ENCODE data around the gene ZFAND2B.

The ZFAND2B gene

GRCh38 chr2:219228041-219228910, 21.7 kb downstream of the ZFAND2B start:
- H2AFZ ChIP-seq (ENCODE audit: low read length, unreplicated experiment): no peak overlapping the region
- H3K36me3 ChIP-seq (ENCODE audit: insufficient read depth, low read length): peaks cover 22% of the 10 kb centered on the region; the same call in 1 of the 2 replicates
- H3K4me3 ChIP-seq (ENCODE audit: low read depth, low read length): peak overlapping the region; percentile 88
- H3K79me2 ChIP-seq (ENCODE audit: control insufficient read depth, insufficient read depth, low read length, unreplicated experiment): peaks cover 38% of the 10 kb centered on the region
- peak overlapping the region; percentile 84; the same call in 1 of the 2 replicates for H3K27ac ChIP-seq (ENCODE audit: low read depth, low read length)
- H3K27me3 ChIP-seq (ENCODE audit: insufficient read depth, low read length): no peaks in the 10 kb centered on the region
- H3K4me1 ChIP-seq (ENCODE audit: control insufficient read depth, insufficient read depth, low read length, unreplicated experiment): peaks cover 23% of the 10 kb centered on the region

DNA sequence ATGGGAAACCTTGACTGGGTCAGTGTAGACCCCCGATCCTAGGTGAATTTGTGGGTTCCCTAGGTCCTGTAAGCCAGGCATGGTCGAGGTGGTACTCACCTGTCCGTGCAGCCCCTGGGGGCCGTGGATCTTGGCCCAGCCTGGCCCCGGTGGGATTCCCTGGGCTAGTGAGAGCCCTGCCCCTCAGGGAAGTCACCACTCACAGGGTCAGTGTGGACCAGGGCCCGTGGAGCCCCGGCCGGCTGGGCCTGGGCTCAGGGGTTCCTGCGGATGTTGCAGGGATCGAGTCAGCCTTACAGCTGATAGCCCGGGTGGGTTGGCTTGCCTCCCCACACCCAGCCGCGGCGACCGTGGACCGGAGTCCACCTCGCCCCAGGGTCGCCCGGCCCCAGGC, 22.3 kb downstream of the ZFAND2B start:
- H3K79me2 ChIP-seq (ENCODE audit: control insufficient read depth, insufficient read depth, low read length, unreplicated experiment): peaks cover 38% of the 10 kb centered on the region
- peaks cover 23% of the 10 kb centered on the region; the same call in 1 of the 2 replicates for H3K36me3 ChIP-seq (ENCODE audit: insufficient read depth, low read length)
- H3K4me1 ChIP-seq (ENCODE audit: control insufficient read depth, insufficient read depth, low read length, unreplicated experiment): peaks cover 23% of the 10 kb centered on the region
- peak overlapping the region; percentile 88 for H3K4me3 ChIP-seq (ENCODE audit: low read depth, low read length)
- H3K27ac ChIP-seq (ENCODE audit: low read depth, low read length): peak overlapping the region; percentile 84
- H3K27me3 ChIP-seq (ENCODE audit: insufficient read depth, low read length): no peaks in the 10 kb centered on the region
- no peak overlapping the region for H2AFZ ChIP-seq (ENCODE audit: low read length, unreplicated experiment)

DNA sequence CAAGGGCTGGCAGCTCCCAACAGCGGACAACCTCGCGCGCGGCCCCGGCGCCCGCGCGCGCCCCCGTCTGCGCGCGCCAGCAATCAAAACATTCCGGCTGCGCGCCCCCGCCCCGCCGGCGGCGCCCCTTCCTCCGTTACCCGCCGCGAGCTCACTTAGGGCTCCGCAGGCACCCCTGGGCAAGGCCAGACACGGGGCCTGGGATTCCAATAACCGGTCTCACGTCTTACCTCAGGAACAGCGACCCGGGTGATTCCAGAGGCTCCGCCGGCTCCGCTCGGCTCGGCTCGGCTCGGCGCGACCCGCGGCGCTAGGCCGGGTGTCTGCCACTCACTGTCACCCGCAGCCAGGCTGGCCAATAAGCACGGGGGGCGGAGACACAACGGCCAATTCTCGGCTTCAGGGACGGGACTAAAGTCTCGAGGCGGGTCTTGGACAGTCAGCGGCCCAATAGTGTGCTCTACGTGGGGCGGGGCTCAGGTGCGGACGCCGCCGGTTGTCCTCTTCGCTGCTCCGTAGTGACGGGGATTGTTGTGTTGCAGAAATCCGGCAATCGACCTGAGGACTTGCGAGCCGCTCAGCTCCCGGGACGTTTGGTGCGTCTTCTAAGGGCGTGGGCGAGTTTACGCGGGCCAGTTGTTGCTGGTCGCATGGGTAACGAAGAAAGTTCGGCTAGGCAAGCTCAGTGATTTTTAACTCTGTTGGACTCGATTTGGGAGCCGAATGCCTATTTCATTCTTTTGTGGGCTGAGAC, 22.9 kb downstream of the ZFAND2B start, which contains the start of the genes ANKZF1 and ATG9A:
Gene ANKZF1, plus strand, starts transcription at position 502 of the 754 bp plus-strand sequence. CDS start 452 bp downstream, outside the sequence.
Gene ATG9A, minus strand, starts transcription at position 332 of the 754 bp plus-strand sequence. CDS start 1,612 bp downstream, outside the sequence.
- Histone ChIP-seq H3K4me1 (ENCODE audit: control insufficient read depth, insufficient read depth, low read length, unreplicated experiment) (peaks cover 23% of the 10 kb centered on the region), H3K4me3 (ENCODE audit: low read depth, low read length) (peak within 1 kb of the TSS; percentile 88), H3K27me3 (ENCODE audit: insufficient read depth, low read length) (no peaks in the 10 kb centered on the region), H3K79me2 (ENCODE audit: control insufficient read depth, insufficient read depth, low read length, unreplicated experiment) (peaks cover 38% of the 10 kb centered on the region), H2AFZ (ENCODE audit: low read length, unreplicated experiment) (peak within 1 kb of the TSS; percentile 61), H3K27ac (ENCODE audit: low read depth, low read length) (peak within 1 kb of the TSS; percentile 84), H3K36me3 (ENCODE audit: insufficient read depth, low read length) (peaks cover 25% of the 10 kb centered on the region; the same call in 1 of the 2 replicates)

DNA sequence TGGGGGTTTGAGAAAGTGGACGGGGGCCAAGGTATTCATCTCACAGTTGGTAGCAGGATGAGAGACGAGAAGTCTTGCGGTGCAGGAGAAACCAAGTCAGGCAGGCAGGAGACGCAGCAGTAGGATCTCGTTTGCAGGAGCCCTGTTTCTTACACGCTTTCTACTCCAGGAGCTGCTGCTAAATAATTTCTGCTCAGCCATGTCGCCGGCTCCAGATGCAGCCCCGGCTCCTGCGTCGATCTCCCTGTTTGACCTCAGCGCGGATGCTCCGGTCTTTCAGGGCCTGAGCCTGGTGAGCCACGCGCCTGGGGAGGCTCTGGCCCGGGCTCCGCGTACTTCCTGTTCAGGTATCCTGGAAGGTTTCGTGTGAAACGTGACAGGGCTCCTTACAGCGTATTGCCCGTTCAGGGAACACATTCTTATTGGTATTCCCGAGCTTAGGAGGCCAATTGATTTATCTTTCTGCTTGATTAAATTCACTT, 23.5 kb downstream of the ZFAND2B start:
- Histone ChIP-seq H3K4me1 (ENCODE audit: control insufficient read depth, insufficient read depth, low read length, unreplicated experiment) (peaks cover 23% of the 10 kb centered on the region), H3K4me3 (ENCODE audit: low read depth, low read length) (peak overlapping the region; percentile 88), H3K27ac (ENCODE audit: low read depth, low read length) (peak overlapping the region; percentile 82), H3K79me2 (ENCODE audit: control insufficient read depth, insufficient read depth, low read length, unreplicated experiment) (peaks cover 38% of the 10 kb centered on the region), H3K27me3 (ENCODE audit: insufficient read depth, low read length) (no peaks in the 10 kb centered on the region), H2AFZ (ENCODE audit: low read length, unreplicated experiment) (peak overlapping the region; percentile 19), H3K36me3 (ENCODE audit: insufficient read depth, low read length) (peaks cover 22% of the 10 kb centered on the region; the same call in 1 of the 2 replicates)

DNA sequence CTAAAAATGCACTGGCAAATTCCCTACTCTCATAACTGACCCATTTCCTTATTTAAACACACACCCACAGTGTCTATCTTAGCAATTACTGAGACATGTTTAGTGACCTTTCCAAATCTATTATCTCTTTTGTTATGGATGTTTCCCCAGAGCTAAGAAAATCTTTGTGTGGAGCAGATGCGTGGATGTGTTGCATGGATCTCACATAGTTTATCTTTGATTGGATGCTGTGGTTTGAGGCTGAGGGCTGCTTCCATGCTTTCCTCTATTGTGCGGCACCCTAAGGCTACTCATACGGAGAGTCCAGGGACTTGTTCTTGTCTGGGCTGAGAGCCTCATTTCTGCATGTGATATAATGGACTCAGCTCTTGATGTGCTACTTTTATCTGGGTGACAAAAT, 27.7 kb downstream of the ZFAND2B start:
- peaks cover 32% of the 10 kb centered on the region for H3K36me3 ChIP-seq (ENCODE audit: insufficient read depth, low read length)
- peaks cover 11% of the 10 kb centered on the region for H3K79me2 ChIP-seq (ENCODE audit: control insufficient read depth, insufficient read depth, low read length, unreplicated experiment)
- H2AFZ ChIP-seq (ENCODE audit: low read length, unreplicated experiment): no peak overlapping the region

DNA sequence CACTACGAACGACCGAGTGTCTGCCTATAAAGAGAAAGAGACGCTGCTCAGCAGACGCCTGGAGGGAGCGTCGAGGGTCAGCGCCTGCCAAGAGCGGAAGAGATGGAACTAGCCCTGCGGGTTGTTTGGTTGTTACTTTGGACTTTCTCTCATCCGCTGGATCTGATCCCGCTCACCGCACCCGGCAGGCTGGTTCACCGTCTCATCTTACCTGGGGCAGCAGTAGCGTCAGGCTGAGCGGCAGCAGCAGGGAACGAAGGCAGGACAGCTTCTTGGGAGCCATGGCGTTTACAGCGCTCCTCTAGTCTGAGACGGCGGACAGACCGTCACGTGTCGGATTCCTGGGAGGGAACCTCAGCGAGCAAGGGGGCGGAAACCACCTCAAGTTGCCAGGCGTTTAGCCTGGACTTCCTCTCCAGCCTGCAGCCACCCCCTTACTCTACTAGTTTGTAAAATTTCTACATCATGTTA, 36.7 kb downstream of the ZFAND2B start:
- peaks cover 21% of the 10 kb centered on the region for H3K4me1 ChIP-seq (ENCODE audit: control insufficient read depth, insufficient read depth, low read length, unreplicated experiment)

More for the DNA sequence above, 27.7 kb downstream of the ZFAND2B start:
- H3K27me3 ChIP-seq (ENCODE audit: insufficient read depth, low read length): no peaks in the 10 kb centered on the region
- H3K4me3 ChIP-seq (ENCODE audit: low read depth, low read length): no peak overlapping the region
- peaks cover 14% of the 10 kb centered on the region for H3K4me1 ChIP-seq (ENCODE audit: control insufficient read depth, insufficient read depth, low read length, unreplicated experiment)
- H3K27ac ChIP-seq (ENCODE audit: low read depth, low read length): no peak overlapping the region

DNA sequence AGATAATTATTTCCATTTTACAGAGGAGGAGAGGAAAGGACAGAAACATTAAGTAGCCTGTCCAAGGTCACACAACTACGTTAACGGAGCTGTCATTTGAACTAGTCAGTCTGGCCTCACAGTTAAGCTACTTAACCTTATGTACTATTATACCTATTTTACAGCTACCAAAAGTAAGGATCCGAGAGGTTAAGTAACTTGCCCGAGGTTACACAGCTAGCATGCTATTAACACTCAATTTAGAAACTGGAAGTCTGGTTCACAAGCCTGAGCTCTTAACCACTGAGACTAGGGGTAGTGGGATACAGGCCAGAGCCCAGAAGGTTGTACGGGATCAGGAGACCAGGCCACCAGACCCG, 38.2 kb downstream of the ZFAND2B start:
- peaks cover 34% of the 10 kb centered on the region for H3K4me1 ChIP-seq (ENCODE audit: control insufficient read depth, insufficient read depth, low read length, unreplicated experiment)
- peak overlapping the region; percentile 87 for H2AFZ ChIP-seq (ENCODE audit: low read length, unreplicated experiment)
- 0 out of 2 replicates have a peak, but pooled peaks cover 4% of the 10 kb centered on the region for H3K36me3 ChIP-seq (ENCODE audit: insufficient read depth, low read length)
- no peaks in the 10 kb centered on the region for H3K27me3 ChIP-seq (ENCODE audit: insufficient read depth, low read length)
- H3K27ac ChIP-seq (ENCODE audit: low read depth, low read length): peak overlapping the region; percentile 88
- H3K4me3 ChIP-seq (ENCODE audit: low read depth, low read length): peak overlapping the region; percentile 97
- H3K79me2 ChIP-seq (ENCODE audit: control insufficient read depth, insufficient read depth, low read length, unreplicated experiment): peaks cover 29% of the 10 kb centered on the region

More for the DNA sequence above, 36.7 kb downstream of the ZFAND2B start:
- H3K4me3 ChIP-seq (ENCODE audit: low read depth, low read length): peak overlapping the region; percentile 76
- H3K27me3 ChIP-seq (ENCODE audit: insufficient read depth, low read length): no peaks in the 10 kb centered on the region
- 0 out of 2 replicates have a peak, but pooled peaks cover 4% of the 10 kb centered on the region for H3K36me3 ChIP-seq (ENCODE audit: insufficient read depth, low read length)
- no peak overlapping the region for H3K27ac ChIP-seq (ENCODE audit: low read depth, low read length)
- peak overlapping the region; percentile 57 for H2AFZ ChIP-seq (ENCODE audit: low read length, unreplicated experiment)
- H3K79me2 ChIP-seq (ENCODE audit: control insufficient read depth, insufficient read depth, low read length, unreplicated experiment): peaks cover 29% of the 10 kb centered on the region

DNA sequence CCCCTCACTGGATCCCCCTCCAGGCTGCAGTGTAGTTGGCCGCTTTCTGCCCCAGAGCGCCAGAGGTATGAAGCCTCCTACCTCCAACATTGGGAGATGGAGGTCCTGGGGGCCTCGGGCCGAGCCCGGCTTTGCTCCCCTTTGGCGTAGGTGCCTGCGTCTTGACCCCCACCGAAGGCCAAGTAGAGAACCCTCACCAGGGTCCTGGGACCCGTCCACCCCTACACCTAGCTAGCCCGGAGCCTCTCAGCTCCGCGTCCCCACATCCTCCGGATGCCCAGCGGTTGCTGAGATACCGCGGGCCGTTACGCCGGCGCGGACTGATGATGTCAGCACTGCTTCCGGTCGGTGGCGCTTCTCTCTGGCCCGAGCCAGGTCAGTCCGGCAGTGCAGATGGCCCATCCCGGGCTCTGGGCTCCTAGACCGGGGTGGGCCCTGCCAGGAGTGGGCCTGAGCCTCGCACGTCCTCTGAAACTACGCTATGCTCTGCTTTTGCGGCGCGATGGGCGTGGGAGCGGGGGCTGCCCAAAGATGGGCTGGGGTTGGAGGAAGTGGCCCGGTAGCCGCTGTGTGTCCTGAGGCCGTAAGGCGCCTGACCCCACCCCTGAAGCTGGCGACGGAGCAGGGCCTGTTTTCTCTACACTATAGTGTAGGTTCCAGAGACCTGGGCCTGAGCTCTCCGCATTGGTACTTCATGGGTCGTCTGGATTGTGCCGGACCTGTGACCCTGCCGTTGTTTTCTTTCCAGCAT, 38.7 kb downstream of the ZFAND2B start, which contains the start of the genes GLB1L and STK16:
Gene GLB1L, minus strand, starts transcription at position 297 of the 751 bp plus-strand sequence. CDS start 1,871 bp downstream, outside the sequence.
Gene STK16, plus strand, starts transcription at position 332 of the 751 bp plus-strand sequence. CDS start 521 bp downstream, outside the sequence.
- Histone ChIP-seq H3K27ac (ENCODE audit: low read depth, low read length) (peak within 1 kb of the TSS; percentile 88), H3K27me3 (ENCODE audit: insufficient read depth, low read length) (no peaks in the 10 kb centered on the region), H3K36me3 (ENCODE audit: insufficient read depth, low read length) (peaks cover 5% of the 10 kb centered on the region; the same call in 1 of the 2 replicates), H2AFZ (ENCODE audit: low read length, unreplicated experiment) (peak within 1 kb of the TSS; percentile 87), H3K4me3 (ENCODE audit: low read depth, low read length) (peak within 1 kb of the TSS; percentile 97), H3K79me2 (ENCODE audit: control insufficient read depth, insufficient read depth, low read length, unreplicated experiment) (peaks cover 29% of the 10 kb centered on the region), H3K4me1 (ENCODE audit: control insufficient read depth, insufficient read depth, low read length, unreplicated experiment) (peaks cover 39% of the 10 kb centered on the region)

DNA sequence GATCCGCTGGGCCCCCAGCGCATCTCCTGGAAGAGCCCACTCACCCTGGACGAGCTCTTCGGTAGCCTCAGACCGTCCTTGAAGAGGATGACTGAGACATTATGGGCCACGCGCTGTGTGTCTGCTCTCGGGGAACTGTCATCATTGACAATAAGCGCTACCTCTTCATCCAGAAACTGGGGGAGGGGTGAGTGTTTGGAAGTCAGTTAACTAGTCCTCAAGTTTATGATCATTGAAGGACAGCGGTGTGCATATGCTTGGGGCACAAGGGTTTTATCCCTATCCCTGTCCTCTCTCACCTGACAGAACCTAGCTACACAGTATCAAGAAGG, 39.3 kb downstream of the ZFAND2B start:
- peaks cover 8% of the 10 kb centered on the region; the same call in 1 of the 2 replicates for H3K36me3 ChIP-seq (ENCODE audit: insufficient read depth, low read length)
- H3K27ac ChIP-seq (ENCODE audit: low read depth, low read length): peak overlapping the region; percentile 88
- peaks cover 29% of the 10 kb centered on the region for H3K79me2 ChIP-seq (ENCODE audit: control insufficient read depth, insufficient read depth, low read length, unreplicated experiment)
- peaks cover 44% of the 10 kb centered on the region for H3K4me1 ChIP-seq (ENCODE audit: control insufficient read depth, insufficient read depth, low read length, unreplicated experiment)
- peak overlapping the region; percentile 73 for H2AFZ ChIP-seq (ENCODE audit: low read length, unreplicated experiment)
- no peaks in the 10 kb centered on the region for H3K27me3 ChIP-seq (ENCODE audit: insufficient read depth, low read length)
- peak overlapping the region; percentile 97 for H3K4me3 ChIP-seq (ENCODE audit: low read depth, low read length)
